ENCODE results near the gene SLC25A51. TPM values are rescaled to one million over a fixed set of nuclear protein-coding genes. Genes with fewer than 3 reads are reported as not detected.

Gene SLC25A51
- total and polyA plus RNA-seq, 2 experiments from 2014 or later: 10.4 to 29.2 TPM

GRCh38 chr9:37946971-37947370, 43.0 kb upstream of the SLC25A51 start:
- Histone ChIP-seq H3K4me1 (ENCODE audit: insufficient read depth) (peaks cover 30% of the 10 kb centered on the region), H3K27ac (no peak overlapping the region), H3K79me2 (no peaks in the 10 kb centered on the region), H3K36me3 (replicated peaks; ENCODE audit: insufficient read depth, low read depth) (no peaks in the 10 kb centered on the region), H3K27me3 (no peaks in the 10 kb centered on the region), H3K9me2 (replicated peaks; ENCODE audit: insufficient read depth) (no peaks in the 10 kb centered on the region), H3K9me3 (ENCODE audit: low read depth) (no peaks in the 10 kb centered on the region), H4K20me1 (ENCODE audit: insufficient read depth, poor library complexity, severe bottlenecking) (no peaks in the 10 kb centered on the region), H3K4me3 (no peak overlapping the region), H3K4me2 (no peak overlapping the region), H2AFZ (no peak overlapping the region)
- DNase-seq (ENCODE audit: low spot score): no peak
- WGBS (ENCODE audit: low lambda C conversion rate, missing lambda C conversion rate): 96% methylated on average over 7 of the region's 7 CpGs
- no peak for TF ChIP-seq EZH2phosphoT487 (IDR thresholded peaks at IDR 0.05; ENCODE audit: low read depth, severe bottlenecking, unreplicated experiment)
- TF ChIP-seq EZH2 (IDR thresholded peaks at IDR 0.05; ENCODE audit: borderline replicate concordance): no peak
- no peak for TF ChIP-seq CTCF (IDR thresholded peaks at IDR 0.05; ENCODE audit: poor library complexity)

GRCh38 chr9:37946041-37946440, 42.1 kb upstream of the SLC25A51 start:
- H3K36me3 ChIP-seq (replicated peaks; ENCODE audit: insufficient read depth, low read depth): no peaks in the 10 kb centered on the region

GRCh38 chr9:37944671-37945481, 40.9 kb upstream of the SLC25A51 start:
- Histone ChIP-seq H3K27ac (peak overlapping the region; percentile 54), H3K9me3 (ENCODE audit: low read depth) (no peaks in the 10 kb centered on the region), H3K79me2 (peaks cover 5% of the 10 kb centered on the region), H3K4me3 (no peak overlapping the region), H3K4me1 (ENCODE audit: insufficient read depth) (peaks cover 40% of the 10 kb centered on the region), H3K4me2 (no peak overlapping the region), H2AFZ (no peak overlapping the region), H4K20me1 (ENCODE audit: insufficient read depth, poor library complexity, severe bottlenecking) (no peaks in the 10 kb centered on the region), H3K9me2 (replicated peaks; ENCODE audit: insufficient read depth) (no peaks in the 10 kb centered on the region), H3K36me3 (replicated peaks; ENCODE audit: insufficient read depth, low read depth) (no peaks in the 10 kb centered on the region), H3K27me3 (no peaks in the 10 kb centered on the region)
- 82% methylated on average over 9 of the region's 9 CpGs for WGBS (ENCODE audit: low lambda C conversion rate, missing lambda C conversion rate)
- no peak for DNase-seq (ENCODE audit: low spot score)
- no peak for TF ChIP-seq EZH2 (IDR thresholded peaks at IDR 0.05; ENCODE audit: borderline replicate concordance)
- TF ChIP-seq EZH2phosphoT487 (IDR thresholded peaks at IDR 0.05; ENCODE audit: low read depth, severe bottlenecking, unreplicated experiment): no peak
- no peak for TF ChIP-seq CTCF (IDR thresholded peaks at IDR 0.05; ENCODE audit: poor library complexity)

More at GRCh38 chr9:37946041-37946440, 42.1 kb upstream of the SLC25A51 start:
- Histone ChIP-seq H3K9me2 (replicated peaks; ENCODE audit: insufficient read depth) (no peaks in the 10 kb centered on the region), H3K4me3 (no peak overlapping the region), H3K9me3 (ENCODE audit: low read depth) (no peaks in the 10 kb centered on the region), H3K27ac (no peak overlapping the region), H3K4me1 (ENCODE audit: insufficient read depth) (peaks cover 30% of the 10 kb centered on the region), H4K20me1 (ENCODE audit: insufficient read depth, poor library complexity, severe bottlenecking) (no peaks in the 10 kb centered on the region), H3K4me2 (no peak overlapping the region), H3K79me2 (peaks cover 5% of the 10 kb centered on the region), H2AFZ (no peak overlapping the region), H3K27me3 (no peaks in the 10 kb centered on the region)
- no peak for DNase-seq (ENCODE audit: low spot score)
- WGBS (ENCODE audit: low lambda C conversion rate, missing lambda C conversion rate): 96% methylated on average over 8 of the region's 8 CpGs
- TF ChIP-seq EZH2 (IDR thresholded peaks at IDR 0.05; ENCODE audit: borderline replicate concordance): no peak
- TF ChIP-seq CTCF (IDR thresholded peaks at IDR 0.05; ENCODE audit: poor library complexity): no peak
- TF ChIP-seq EZH2phosphoT487 (IDR thresholded peaks at IDR 0.05; ENCODE audit: low read depth, severe bottlenecking, unreplicated experiment): no peak
